ENCODE results near the gene ALOX5.
"Not testable (repeated sequence)": the region's sequence is repeated elsewhere in the genome, so short reads cannot be mapped to it uniquely, and the experiment has no call there.

Gene ALOX5

GRCh38 chr10:45373576-45374349 lies at the start of gene ALOX5:
TSS of gene ALOX5 (plus strand) at chr10:45374216. CDS start at chr10:45374280, 64 bp downstream.
- no peak for DNase-seq (ENCODE audit: low read depth in 4 of 4, low spot score in 1 of 4)

- DNase-seq (ENCODE audit: low read depth in 4 of 4, low spot score in 1 of 4): no peak
These were observed 48.9 kb upstream of the ALOX5 start for GRCh38 chr10:45325116-45325515.

GRCh38 chr10:45326864-45327263 lies 47.2 kb upstream of the ALOX5 start:
- DNase-seq (ENCODE audit: low read depth in 4 of 4, low spot score in 1 of 4): not testable (repeated sequence)

DNA sequence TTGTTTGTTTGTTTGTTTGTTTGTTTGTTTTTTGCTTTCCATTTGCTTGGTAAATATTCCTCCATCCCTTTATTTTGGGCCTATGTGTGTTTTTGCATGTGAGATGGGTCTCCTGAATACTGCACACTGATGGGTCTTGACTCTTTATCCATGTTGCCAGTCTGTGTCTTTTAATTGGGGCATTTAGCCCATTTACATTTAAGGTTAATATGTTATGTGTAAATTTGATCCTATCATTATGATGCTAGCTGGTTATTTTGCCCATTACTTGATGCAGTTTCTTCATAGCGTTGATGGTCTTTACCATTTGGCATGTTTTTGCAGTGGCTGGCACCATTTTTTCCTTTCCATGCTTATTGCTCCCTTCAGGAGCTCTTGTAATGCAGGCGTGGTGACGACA lies 42.2 kb upstream of the ALOX5 start:
- not testable (repeated sequence) for DNase-seq (ENCODE audit: low read depth in 4 of 4, low spot score in 1 of 4)

GRCh38 chr10:45339894-45340293 lies 34.1 kb upstream of the ALOX5 start:
- no peak for DNase-seq (ENCODE audit: low read depth in 4 of 4, low spot score in 1 of 4)

DNA sequence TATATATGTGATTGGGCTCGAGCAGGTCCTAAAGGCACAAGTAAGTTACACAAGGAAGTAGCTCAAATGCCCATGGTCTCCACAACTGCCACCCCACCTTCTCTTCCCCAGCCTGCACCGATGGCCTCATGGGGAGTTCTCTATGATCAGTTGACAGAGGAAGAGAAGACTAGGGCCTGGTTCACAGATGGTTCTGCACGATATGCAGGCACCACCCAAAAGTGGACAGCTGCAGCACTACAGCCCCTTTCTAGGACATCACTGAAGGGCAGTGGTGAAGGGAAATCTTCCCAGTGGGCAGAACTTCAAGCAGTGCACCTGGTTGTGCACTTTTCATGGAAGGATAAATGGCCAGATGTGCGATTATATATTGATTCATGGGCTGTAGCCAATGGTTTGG lies 33.6 kb upstream of the ALOX5 start:
- not testable (repeated sequence) for DNase-seq (ENCODE audit: low read depth in 4 of 4, low spot score in 1 of 4)

DNA sequence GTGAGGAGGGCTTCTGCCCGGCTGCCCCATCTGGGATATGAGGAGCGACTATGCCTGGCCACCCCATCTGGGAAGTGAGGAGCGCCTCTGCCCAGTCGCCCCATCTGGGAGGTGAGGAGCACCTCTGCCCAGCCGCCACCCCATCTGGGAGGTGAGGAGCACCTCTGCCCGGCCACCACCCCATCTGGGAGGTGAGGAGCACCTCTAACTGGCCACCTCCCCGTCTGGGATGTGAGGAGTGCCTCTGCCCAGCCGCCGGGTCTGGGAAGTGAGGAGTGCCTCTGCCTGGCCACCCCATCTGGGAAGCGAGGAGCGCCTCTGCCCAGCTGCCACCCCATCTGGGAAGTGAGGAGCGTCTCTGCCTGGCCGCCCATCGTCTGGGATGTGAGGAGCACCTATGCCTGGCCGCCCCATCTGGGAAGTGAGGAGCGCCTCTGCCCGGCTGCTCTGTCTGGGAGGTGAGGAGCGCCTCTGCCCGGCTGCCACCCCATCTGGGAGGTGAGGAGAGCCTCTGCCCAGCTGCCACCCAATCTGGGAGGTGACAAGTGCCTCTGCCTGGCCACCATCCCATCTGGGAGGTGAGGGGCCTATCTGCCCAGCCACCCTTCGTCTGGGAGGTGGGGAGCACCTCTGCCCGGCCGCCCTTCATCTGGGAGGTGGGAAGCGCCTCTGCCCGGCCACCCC lies 27.2 kb upstream of the ALOX5 start:
- not testable (repeated sequence) for DNase-seq (ENCODE audit: low read depth in 4 of 4, low spot score in 1 of 4)

GRCh38 chr10:45347464-45347863 lies 26.6 kb upstream of the ALOX5 start:
- DNase-seq (ENCODE audit: low read depth in 4 of 4, low spot score in 1 of 4): not testable (repeated sequence)

- DNase-seq (ENCODE audit: low read depth in 4 of 4, low spot score in 1 of 4): not testable (repeated sequence)
These were observed 25.7 kb upstream of the ALOX5 start for GRCh38 chr10:45348196-45348765.

DNA sequence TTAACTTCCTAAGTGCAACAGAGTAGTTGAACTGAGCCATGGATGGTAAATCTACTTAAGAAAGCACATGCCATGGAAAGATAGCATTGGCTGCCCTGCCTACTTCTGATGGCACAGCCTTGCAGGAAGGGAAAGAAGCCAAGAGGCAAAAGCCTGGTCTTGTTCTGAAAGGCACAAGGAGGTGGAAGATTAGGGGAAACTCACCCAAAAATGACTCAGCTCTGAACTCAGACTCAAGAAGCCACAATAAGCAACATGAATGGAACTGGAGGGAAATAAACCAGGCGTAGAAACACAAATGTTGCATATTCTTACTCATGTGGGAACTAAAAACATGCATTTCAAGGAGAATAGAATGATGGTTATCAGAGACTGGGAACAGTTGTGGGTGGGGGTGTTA lies 20.8 kb upstream of the ALOX5 start:
- no peak for DNase-seq (ENCODE audit: low read depth in 4 of 4, low spot score in 1 of 4)

DNA sequence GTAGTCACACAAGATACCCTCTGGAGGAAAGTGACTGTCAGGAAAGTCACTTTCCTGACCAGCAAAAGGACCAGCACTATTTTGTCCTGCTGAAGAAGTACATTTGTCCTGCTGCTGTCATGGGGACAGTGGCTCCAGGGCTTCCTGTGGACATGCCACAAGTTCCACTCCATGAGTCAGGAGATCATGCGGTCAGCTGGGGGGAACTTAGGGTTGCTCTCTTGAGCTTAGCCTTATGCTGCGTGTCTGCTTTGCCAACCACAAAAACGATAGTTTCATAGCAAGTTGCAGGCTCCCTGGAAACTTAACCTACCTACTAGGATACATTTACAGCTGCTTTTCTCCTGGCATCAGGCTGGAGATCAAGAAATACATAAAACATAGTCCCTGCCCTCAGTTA lies 19.8 kb upstream of the ALOX5 start:
- DNase-seq (ENCODE audit: low read depth in 4 of 4, low spot score in 1 of 4): no peak

DNA sequence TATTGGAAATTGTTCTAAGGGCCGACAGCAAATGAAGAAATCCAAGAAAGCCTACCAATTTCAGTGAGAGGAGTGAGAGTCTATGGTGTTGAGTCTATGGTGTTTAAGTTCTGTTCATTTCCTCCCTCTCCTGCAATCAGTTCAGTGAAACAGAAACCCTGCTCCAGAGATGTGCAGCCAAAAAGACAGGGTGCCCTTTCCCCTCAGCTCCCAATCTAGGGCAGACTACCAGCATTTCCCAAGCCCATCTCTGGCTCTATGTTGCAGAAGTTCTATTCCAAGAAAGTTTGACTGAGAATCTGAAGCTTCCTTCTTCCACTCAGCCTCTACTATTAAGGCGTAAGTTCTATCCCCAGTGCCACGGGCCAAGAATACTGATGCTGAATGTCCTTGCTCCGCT lies 18.5 kb upstream of the ALOX5 start:
- no peak for DNase-seq (ENCODE audit: low read depth in 4 of 4, low spot score in 1 of 4)

DNA sequence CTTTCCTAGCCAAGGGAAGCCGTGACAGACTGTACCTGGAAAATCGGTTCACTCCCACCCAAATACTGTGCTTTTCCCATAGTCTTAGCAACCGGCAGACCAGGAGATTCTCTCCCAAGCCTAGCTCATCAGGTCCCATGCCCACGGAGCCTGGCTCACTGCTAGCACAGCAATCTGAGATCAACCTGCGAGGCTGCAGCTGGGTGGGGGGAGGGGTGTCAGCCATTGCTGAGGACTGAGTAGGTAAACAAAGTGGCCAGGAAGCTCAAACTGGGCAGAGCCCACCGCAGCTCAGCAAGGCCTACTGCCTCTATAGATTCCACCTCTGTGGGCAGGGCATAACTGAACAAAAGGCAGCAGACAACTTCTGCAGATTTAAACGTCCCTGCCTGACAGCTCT lies 15.1 kb upstream of the ALOX5 start:
- DNase-seq (ENCODE audit: low read depth in 4 of 4, low spot score in 1 of 4): not testable (repeated sequence)

GRCh38 chr10:45361983-45362799 lies 11.8 kb upstream of the ALOX5 start:
- DNase-seq (ENCODE audit: low read depth in 4 of 4, low spot score in 1 of 4): not testable (repeated sequence)

GRCh38 chr10:45367643-45368042 lies 6.4 kb upstream of the ALOX5 start:
- not testable (repeated sequence) for DNase-seq (ENCODE audit: low read depth in 4 of 4, low spot score in 1 of 4)

- no peak for DNase-seq (ENCODE audit: low read depth in 4 of 4, low spot score in 1 of 4)
These were observed 5.8 kb upstream of the ALOX5 start for GRCh38 chr10:45368181-45368580.

DNA sequence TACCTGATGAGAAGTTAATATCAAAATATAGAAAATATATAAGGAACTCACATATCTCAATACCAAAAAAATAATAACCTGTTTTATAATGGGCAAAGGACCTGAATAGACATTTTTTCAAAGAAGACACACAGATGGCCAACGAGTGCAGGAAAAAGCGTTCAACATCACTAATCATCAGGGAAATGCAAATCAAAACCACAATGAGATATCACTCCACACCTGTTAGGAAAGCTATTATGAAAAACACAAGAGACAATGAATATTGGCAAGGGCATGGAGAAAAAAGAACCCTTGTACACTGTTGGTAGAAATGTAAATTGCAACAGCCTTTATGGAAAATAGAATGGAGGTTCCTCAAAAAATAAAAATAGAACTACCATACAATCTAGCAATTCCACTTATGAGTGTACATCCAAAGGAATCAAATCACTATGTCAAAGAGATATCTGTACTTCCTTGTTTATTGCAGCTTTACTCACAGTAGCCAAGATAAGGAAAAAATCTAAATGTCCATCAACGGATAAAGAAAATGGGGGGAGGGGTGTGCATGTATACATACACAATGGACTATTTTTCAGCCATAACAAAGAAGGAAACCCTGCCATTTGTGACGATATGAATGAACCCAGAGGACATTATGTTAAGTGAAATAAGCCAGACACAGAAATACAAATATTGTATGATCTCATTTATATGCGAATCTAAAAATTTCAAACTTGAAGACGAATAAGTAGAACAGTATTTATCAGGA lies 3.6 kb upstream of the ALOX5 start:
- no peak for DNase-seq (ENCODE audit: low read depth in 4 of 4, low spot score in 1 of 4)

GRCh38 chr10:45371560-45371959 lies 2.5 kb upstream of the ALOX5 start:
- no peak for DNase-seq (ENCODE audit: low read depth in 4 of 4, low spot score in 1 of 4)

DNA sequence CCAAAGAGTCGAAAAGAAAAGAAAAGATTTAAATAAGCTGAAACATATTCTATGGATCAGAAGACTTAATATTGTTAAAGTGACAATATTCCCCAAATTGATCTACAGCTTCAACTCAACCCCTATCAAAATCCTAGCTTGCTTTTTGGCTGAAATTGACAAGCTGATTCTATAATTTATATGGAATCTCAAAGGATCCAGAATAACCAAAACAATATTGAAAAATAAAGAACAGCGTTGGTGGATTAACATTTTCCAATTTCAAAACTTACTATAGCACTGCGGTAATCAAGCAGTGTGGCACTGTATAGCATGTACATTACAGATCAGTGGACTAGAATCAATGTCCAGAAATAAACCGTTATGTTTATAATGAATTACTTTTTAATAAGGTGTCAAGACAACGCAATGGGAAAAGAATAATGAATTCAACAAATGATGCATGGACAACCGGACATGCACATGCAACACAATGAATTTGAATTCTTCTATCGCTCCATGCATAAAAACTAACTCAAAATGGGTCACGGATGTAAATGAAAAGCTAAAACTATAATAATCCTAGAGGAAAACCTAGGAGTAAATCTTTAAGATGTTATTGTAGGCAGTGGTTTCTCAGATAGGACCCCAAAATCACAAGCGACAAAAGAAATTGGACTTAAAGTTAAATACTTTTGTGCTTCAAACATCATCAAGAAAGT lies 1.6 kb upstream of the ALOX5 start:
- DNase-seq (ENCODE audit: low read depth in 4 of 4, low spot score in 1 of 4): no peak

- DNase-seq (ENCODE audit: low read depth in 4 of 4, low spot score in 1 of 4): no peak
These were observed 927 bp upstream of the ALOX5 start for GRCh38 chr10:45373003-45373575.

All from stimulated activated CD4-positive, alpha-beta T cell treated with anti-CD3 and anti-CD28 coated beads, Interleukin-1b, Interleukin-23, amount 100 ng/mL, for 24 hours (primary cell).